ENCODE measurements around the gene TAF1D.
"Not testable (repeated sequence)": the region's sequence is repeated elsewhere in the genome, so short reads cannot be mapped to it uniquely, and the experiment has no call there.

The TAF1D gene, protein sequence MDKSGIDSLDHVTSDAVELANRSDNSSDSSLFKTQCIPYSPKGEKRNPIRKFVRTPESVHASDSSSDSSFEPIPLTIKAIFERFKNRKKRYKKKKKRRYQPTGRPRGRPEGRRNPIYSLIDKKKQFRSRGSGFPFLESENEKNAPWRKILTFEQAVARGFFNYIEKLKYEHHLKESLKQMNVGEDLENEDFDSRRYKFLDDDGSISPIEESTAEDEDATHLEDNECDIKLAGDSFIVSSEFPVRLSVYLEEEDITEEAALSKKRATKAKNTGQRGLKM
- 148 to 274 (median 175) reads per million in 3 experiments for total RNA-seq

- peak; percentile 97 for DNase-seq
These were observed at the start of gene TAF1D, which contains the start of gene C11orf54 for GRCh38 chr11:93741094-93741881. TSS of gene TAF1D (minus strand) at chr11:93741495. CDS start at chr11:93739304, 2,191 bp downstream. TSS of gene C11orf54 (plus strand) at chr11:93741672. CDS start at chr11:93747394, 5,722 bp downstream.

DNA sequence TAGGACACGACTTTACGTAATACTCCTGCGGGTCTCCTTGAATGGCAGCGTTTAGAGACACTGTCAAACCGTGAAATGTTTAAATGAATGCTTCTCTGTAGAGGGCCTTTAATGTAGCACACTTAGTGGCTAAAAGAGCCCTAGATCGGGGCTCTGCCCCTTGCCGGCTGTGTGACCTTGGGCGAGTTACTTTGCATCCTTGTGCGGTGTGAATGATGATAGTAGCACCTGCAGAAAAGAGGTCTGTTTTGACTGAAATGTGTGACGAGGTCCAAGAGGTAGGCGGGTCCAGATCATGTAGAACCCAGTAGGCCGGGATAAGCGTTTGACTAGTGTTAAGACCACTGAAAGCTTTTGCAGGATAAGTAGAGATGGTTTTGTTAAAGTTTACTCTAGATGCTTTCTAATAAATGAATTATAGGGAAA, 43.7 kb upstream of the TAF1D start:
- DNase-seq: no peak

- peak; percentile 84 for DNase-seq
These were observed 43.0 kb upstream of the TAF1D start, which contains the start of gene MED17 for GRCh38 chr11:93784145-93784934. TSS of gene MED17 (plus strand) at chr11:93784282. CDS start at chr11:93784514, 232 bp downstream.

- no peak for DNase-seq
These were observed 42.5 kb upstream of the TAF1D start for GRCh38 chr11:93783765-93784144.

DNA sequence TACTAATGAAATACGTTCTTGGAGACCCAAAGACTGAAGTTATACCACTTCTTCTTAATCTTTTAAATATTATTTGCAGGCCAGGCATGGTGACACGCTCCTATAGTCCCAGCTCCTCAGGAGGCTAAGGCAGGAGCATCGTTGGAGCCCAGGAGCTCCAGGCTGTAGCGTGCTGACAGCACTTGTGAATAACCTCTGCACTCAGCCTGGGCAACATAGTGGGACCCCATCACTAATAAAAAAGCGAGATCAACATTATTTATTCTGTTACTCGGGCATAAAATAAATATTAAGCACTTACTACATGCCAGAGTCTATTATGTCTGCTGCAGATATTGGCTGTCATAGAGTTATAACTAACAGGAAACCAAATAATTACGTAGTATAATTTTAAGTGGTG, 42.1 kb upstream of the TAF1D start:
- DNase-seq: no peak

DNA sequence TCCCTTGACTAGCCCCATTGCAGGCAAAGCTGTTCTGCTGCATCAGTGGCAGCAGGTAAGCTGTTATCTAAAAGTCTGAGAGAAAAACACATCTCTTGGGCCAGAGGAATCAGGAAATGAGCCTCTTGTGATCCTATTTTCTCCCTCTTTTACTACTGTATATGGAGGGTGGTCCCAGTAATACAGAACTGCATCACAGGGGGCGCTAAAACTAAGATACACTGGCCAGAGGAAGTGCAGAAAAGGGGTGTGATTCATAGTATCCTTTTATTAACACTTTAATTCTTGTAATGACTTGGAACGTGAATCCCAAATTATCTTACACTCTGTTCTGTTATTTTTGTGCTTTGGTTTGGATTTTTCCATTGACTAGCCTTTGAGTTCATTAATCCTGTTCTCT, 34.0 kb upstream of the TAF1D start:
- no peak for DNase-seq

DNA sequence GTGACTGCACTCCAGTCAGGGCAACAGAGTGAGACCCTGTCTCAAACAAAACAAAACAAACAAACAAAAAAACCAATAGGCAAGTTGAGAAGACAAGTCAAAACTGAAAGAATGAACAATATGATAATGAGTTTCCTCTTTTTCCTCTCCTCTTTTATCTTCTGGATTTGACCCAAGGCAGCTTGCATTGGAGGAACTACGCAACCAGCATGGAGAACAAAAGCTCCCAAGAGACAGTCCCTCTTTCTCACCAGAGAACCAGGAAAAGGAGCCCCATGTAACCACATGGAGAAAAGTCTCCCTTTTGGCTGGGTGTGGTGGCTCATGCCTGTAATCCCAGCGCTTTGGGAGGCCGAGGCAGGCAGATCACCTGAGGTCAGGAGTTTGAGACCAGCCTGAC, 33.3 kb upstream of the TAF1D start:
- not testable (repeated sequence) for DNase-seq

GRCh38 chr11:93773601-93774200, 32.4 kb upstream of the TAF1D start:
- no peak for DNase-seq

DNA sequence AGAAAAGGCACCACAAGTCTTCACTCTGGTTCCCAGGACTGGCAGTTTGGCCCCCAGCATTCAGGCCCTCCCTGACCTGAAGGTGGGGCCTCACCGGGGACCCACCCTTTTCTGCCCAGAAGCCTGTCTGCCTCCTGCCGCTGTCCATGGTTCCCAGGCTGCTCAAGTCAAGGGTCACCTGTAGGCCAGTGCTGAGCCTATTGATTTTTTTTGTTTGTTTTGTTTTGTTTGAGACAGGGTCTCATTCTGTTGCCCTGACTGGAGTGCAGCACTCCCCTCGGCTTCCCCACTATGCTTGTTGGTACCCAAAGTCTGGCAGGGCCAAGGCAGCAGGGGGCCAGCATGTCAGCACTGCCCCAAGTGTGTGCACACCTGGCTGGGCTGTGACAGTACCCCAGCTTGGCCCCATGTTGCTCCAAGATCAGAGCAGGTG, 31.8 kb upstream of the TAF1D start:
- DNase-seq: no peak

DNA sequence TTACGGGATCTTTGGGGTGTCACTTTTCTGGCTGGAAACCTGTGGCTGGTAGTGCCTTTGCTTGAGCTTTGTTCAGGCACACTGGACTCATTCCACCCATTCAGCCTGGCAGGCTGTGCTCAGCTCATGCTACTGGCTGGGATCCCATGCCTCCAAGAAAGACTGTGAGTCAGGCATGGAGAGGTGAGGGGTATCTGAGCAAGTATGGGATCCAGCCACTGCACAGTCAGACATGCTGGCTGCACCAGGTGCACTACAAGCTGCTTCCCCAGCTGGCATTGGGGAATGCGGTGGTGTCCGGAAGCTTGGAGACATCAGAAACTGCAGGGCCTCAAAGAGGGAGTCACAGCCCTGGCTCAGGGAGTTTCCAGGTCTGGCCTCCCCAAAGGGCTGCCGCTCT, 30.8 kb upstream of the TAF1D start:
- no peak for DNase-seq

- no peak for DNase-seq
These were observed 28.9 kb upstream of the TAF1D start for GRCh38 chr11:93770160-93770559.

DNA sequence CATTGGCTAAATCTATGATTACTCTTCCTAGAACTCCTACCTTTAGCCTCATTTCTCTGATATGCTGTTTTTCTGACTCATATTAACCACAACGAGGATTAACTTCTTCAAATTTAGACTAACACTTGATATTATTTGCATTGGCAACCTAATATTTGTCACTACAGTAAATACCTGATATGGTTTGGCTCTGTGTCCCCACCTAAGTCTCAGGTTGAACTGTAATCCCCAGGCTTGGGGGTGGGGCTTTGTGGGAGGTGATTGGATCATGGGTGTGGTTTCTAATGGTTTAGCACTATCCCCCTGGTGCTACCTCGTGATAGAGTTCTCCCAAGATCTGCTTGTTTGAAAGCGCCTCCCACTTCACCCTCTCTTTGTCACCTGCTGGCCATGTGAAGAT, 25.7 kb upstream of the TAF1D start:
- no peak for DNase-seq

GRCh38 chr11:93766504-93766903, 25.2 kb upstream of the TAF1D start:
- no peak for DNase-seq

DNA sequence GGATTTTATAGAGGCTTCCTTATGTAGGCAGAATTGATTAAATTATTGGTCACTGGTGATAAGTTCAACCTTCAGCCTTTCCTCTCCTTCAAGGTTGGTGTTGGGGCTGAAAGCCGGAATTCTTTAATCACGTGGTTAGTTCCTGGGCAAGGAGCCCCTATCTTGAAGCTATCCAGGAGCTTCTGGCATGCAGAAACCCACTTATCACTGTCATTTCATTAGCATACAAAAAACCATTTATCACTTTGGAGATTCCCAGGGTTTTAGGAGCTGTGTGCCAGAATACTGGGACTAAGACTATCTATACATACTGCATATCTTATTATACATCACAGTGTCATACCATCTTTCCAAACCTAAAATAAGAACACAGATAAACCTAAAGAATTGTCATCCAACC, 24.3 kb upstream of the TAF1D start:
- no peak for DNase-seq

GRCh38 chr11:93761910-93762309, 20.6 kb upstream of the TAF1D start:
- DNase-seq: no peak

DNA sequence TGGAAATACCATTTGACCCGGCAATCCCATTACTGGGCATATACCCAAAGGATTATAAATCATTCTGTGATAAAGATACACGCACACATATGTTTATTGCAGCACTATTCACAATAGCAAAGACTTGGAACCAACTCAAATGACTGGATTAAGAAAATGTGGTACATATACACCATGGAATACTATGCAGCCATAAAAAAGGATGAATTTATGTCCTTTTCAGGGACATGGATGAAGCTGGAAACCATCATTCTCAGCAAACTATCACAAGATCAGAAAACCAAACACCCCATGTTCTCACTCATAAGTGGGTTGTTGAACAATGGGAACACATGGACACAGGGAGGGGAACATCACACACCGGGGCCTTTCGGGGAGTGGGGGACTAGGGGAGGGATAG, 17.8 kb upstream of the TAF1D start:
- not testable (repeated sequence) for DNase-seq

DNA sequence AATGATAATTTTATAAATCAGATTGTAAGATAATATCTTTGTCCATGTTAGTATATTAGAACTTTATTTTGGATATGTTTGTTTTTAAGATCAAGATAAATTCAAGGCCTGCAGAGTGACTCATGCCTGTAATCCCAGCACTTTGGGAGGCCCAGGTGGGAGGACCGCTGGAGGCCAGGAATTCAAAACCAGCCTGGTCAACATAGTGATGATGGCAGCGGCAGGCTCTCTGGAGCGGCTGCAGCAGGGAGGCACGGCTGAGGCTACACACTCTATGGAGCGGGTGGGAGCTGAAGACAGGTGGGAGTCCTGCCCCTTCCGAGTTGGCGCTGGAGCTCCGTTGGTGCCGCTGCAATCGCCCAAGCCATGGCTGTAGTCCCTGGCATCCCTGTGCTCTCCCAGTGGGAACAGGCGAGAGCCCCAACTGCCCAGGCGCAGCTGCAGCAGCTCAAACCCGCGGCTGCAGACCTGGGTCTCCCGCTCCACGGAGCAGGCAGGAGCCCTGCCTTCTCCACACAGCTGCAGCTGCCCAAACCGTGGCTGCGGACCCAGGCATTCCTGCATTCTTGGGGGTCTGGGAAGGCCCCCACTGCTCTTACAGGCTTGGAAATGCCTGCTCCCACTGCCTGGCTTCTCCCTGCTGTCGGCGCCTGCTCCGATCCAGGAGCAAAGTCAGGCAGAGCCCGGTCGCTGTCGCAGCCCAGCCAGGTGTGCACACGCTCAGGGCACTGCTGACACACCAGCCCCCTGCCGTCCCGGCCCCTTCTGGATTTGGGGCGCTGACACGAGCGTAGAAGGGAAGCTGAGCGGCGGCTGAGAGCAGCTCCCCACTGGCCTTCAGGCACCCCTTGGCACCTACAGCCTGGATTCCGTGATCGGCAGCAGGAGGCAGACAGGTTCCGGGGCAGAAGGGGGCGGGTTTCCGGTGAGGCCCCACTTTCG, 16.9 kb upstream of the TAF1D start:
- DNase-seq: no peak

GRCh38 chr11:93757301-93757700, 16.0 kb upstream of the TAF1D start:
- DNase-seq: no peak

GRCh38 chr11:93756748-93757147, 15.5 kb upstream of the TAF1D start:
- no peak for DNase-seq

DNA sequence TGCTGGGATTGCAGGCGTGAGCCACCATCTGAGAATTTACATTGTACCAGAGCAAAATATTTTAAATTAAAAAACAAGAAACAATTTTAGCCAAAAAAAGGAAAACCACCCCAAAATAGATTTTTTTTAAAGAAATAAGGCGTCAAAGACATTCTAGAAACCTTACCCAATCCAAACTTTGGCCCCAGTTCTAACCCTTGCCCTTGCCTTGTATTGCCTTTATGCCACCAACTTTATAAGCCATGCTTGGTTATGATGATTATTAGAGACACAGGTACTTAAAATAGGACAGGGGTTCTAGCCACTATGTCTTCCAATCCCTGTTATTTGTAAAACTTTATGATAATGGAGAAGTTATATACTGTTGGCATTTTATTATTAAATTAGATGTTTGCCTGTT, 11.9 kb upstream of the TAF1D start:
- DNase-seq: no peak

DNA sequence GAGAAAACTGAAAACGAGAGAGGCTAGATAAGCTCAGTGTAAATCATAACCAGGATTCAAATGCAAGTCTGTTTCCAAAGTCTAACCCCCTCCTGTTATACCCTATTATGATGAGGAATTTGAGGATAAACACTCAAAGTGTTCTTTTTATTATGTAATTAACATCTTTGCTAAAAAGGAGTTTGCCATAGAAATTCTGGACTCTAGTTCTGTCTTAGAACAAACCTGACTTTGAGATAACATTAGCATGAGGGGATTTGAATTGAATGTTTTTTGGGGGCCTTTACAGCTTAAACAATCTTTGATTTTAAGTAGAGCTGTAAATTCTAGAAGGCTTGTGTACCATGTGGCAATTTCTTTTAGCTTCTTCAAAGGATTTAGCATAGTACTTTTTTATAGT, 9.7 kb upstream of the TAF1D start:
- DNase-seq: no peak

DNA sequence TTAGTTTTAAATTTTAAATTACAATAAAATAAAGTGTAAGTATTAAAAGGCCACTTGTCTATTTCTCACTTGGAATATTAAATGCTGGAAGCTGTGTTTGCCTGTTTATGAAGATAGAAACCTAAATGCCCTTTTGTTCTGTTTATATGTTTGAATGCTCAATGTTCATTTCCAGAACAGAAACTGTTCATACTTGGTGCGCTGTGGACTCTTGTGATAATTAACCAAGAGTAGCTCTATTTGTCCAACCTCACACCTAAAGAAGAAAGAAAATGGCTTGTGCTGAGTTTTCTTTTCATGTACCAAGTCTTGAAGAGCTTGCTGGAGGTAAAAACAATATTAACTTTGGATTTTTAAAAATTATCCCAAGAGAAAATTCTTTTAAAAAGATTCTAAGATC, 5.8 kb upstream of the TAF1D start:
- no peak for DNase-seq

Measured in central memory CD4-positive, alpha-beta T cell (primary cell).